ENCODE results near the gene COX10. TPM values are rescaled to one million over a fixed set of nuclear protein-coding genes. Genes with fewer than 3 reads are reported as not detected.

The COX10 gene
- total RNA-seq, 2 experiments from 2014 or later, result 21.1 to 24.9 TPM

- no TSS peak for BruUV-seq (replicated peaks)
- intact Hi-C loops (cut with micrococcal nuclease; ENCODE audit: unreplicated experiment), result loop anchor here (10.0 kb wide), 1 partner anchor 467 kb away; no protein-coding TSS in a partner anchor
- Histone ChIP-seq H4K20me1 (ENCODE audit: insufficient read depth, low read length) (no peaks in the 10 kb centered on the region), H3K4me3 (ENCODE audit: low read depth, low read length, poor library complexity, severe bottlenecking) (no peak overlapping the region), H3K4me2 (ENCODE audit: low read length) (no peak overlapping the region), H2AFZ (ENCODE audit: low read length) (no peak overlapping the region), H3K79me2 (ENCODE audit: insufficient read depth, low read depth, low read length) (peaks cover under 1% of the 10 kb centered on the region; the same call in 1 of the 2 replicates), H3K27ac (ENCODE audit: low read depth, low read length, poor library complexity, severe bottlenecking) (no peak overlapping the region), H3K9me3 (ENCODE audit: low read length) (peaks cover 16% of the 10 kb centered on the region; the same call in 1 of the 2 replicates), H3K9me2 (ENCODE audit: insufficient read depth, low read length) (no peaks in the 10 kb centered on the region), H3K36me3 (ENCODE audit: insufficient read depth, low read length) (peaks cover 75% of the 10 kb centered on the region), H3K4me1 (ENCODE audit: insufficient read depth, low read length, poor library complexity, severe bottlenecking) (no peaks in the 10 kb centered on the region)
- ChIA-PET POLR2A (no interaction called here), CTCF (ENCODE audit: unreplicated experiment) (no interaction called here)
- DNase-seq (ENCODE audit: low spot score), result no peak
- TF ChIP-seq CTCF (conservative IDR thresholded peaks at IDR 0.05; ENCODE audit: low read length) (no peak), EZH2phosphoT487 (IDR thresholded peaks at IDR 0.05; ENCODE audit: borderline replicate concordance, low read depth, low read length) (no peak)
Measured at GRCh38 chr17:14061666-14062560, 7.4 kb upstream of the COX10 start.

- H3K9me2 ChIP-seq (ENCODE audit: insufficient read depth, low read length), result no peaks in the 10 kb centered on the region
- intact Hi-C loops (cut with micrococcal nuclease; ENCODE audit: unreplicated experiment), result loop anchor here (10.0 kb wide), 1 partner anchor 473 kb away; no protein-coding TSS in a partner anchor
- peaks cover 50% of the 10 kb centered on the region for H3K79me2 ChIP-seq (ENCODE audit: insufficient read depth, low read depth, low read length)
- ChIA-PET CTCF (ENCODE audit: unreplicated experiment) (no interaction called here), POLR2A (no interaction called here)
- H3K27ac ChIP-seq (ENCODE audit: low read depth, low read length, poor library complexity, severe bottlenecking), result no peak overlapping the region
- H2AFZ ChIP-seq (ENCODE audit: low read length), result no peak overlapping the region
- BruUV-seq (replicated peaks), result TSS peak; percentile 41
- DNase-seq (ENCODE audit: low spot score), result no peak
- H3K4me1 ChIP-seq (ENCODE audit: insufficient read depth, low read length, poor library complexity, severe bottlenecking), result peaks cover 21% of the 10 kb centered on the region
- peaks cover 5% of the 10 kb centered on the region; the same call in 1 of the 2 replicates for H4K20me1 ChIP-seq (ENCODE audit: insufficient read depth, low read length)
- peaks cover 45% of the 10 kb centered on the region for H3K36me3 ChIP-seq (ENCODE audit: insufficient read depth, low read length)
- no peak for TF ChIP-seq EZH2phosphoT487 (IDR thresholded peaks at IDR 0.05; ENCODE audit: borderline replicate concordance, low read depth, low read length)
- TF ChIP-seq CTCF (conservative IDR thresholded peaks at IDR 0.05; ENCODE audit: low read length), result no peak
- H3K4me3 ChIP-seq (ENCODE audit: low read depth, low read length, poor library complexity, severe bottlenecking), result no peak overlapping the region
- H3K4me2 ChIP-seq (ENCODE audit: low read length), result no peak overlapping the region
- H3K9me3 ChIP-seq (ENCODE audit: low read length), result peaks cover 16% of the 10 kb centered on the region; the same call in 1 of the 2 replicates
Measured at GRCh38 chr17:14067347-14067746, 2.0 kb upstream of the COX10 start.

Data from OCI-LY7 (cell line).